ENCODE results near the gene KCNRG. TPM values are rescaled to one million over a fixed set of nuclear protein-coding genes. Genes with fewer than 3 reads are reported as not detected.

The KCNRG gene
- total and polyA plus RNA-seq, 9 of the 15 experiments (the other 6 are each of a cell fraction or from before 2014, with no cell fraction given) = 0.36 to 1.1 (median 0.53) TPM

- TF ChIP-seq, protein P1, sequence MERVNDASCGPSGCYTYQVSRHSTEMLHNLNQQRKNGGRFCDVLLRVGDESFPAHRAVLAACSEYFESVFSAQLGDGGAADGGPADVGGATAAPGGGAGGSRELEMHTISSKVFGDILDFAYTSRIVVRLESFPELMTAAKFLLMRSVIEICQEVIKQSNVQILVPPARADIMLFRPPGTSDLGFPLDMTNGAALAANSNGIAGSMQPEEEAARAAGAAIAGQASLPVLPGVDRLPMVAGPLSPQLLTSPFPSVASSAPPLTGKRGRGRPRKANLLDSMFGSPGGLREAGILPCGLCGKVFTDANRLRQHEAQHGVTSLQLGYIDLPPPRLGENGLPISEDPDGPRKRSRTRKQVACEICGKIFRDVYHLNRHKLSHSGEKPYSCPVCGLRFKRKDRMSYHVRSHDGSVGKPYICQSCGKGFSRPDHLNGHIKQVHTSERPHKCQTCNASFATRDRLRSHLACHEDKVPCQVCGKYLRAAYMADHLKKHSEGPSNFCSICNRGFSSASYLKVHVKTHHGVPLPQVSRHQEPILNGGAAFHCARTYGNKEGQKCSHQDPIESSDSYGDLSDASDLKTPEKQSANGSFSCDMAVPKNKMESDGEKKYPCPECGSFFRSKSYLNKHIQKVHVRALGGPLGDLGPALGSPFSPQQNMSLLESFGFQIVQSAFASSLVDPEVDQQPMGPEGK (CRISPR knock-in tag; IDR thresholded peaks at IDR 0.05; ENCODE audit: borderline replicate concordance) = no peak
- TF ChIP-seq, protein P2, sequence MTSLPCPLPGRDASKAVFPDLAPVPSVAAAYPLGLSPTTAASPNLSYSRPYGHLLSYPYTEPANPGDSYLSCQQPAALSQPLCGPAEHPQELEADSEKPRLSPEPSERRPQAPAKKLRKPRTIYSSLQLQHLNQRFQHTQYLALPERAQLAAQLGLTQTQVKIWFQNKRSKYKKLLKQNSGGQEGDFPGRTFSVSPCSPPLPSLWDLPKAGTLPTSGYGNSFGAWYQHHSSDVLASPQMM (CRISPR knock-in tag; IDR thresholded peaks at IDR 0.05) = no peak
- no peak for TF ChIP-seq HNRNPL (IDR thresholded peaks at IDR 0.05; ENCODE audit: low read depth, low read length)
These were observed 39.4 kb upstream of the KCNRG start (continued) for GRCh38 chr13:49975826-49976225.

GRCh38 chr13:49976314-49977258 is 38.7 kb upstream of the KCNRG start:
- H4K20me1 ChIP-seq (replicated peaks; ENCODE audit: control insufficient read depth, insufficient read depth, low read length) = no peaks in the 10 kb centered on the region
- no peak overlapping the region for H3K4me2 ChIP-seq (ENCODE audit: insufficient read depth, low read length)
- H3K36me3 ChIP-seq (ENCODE audit: control insufficient read depth, insufficient read depth, low read length) = no peaks in the 10 kb centered on the region
- BruUV-seq (replicated peaks) = no TSS peak
- intact Hi-C loops (cut with micrococcal nuclease) (loop anchor here (1.0 to 10.0 kb wide), 4 partner anchors 548 to 1094 kb away; no protein-coding TSS in a partner anchor), in situ Hi-C loops (cut with MboI) (loop anchor here (10.0 to 25.0 kb wide), 3 partner anchors 436 to 1088 kb away; no protein-coding TSS in a partner anchor)
- no peaks in the 10 kb centered on the region for H3K27me3 ChIP-seq (ENCODE audit: control insufficient read depth in 2 of 2, insufficient read depth in 2 of 2, low read length in 2 of 2)
- no peak overlapping the region for H3K27ac ChIP-seq (ENCODE audit: extremely low read depth, low read depth, low read length)
- WGBS (ENCODE audit: insufficient coverage, low coverage, missing lambda C conversion rate) = 38% methylated on average over 7 of the region's 8 CpGs
- no peak overlapping the region for H3K9ac ChIP-seq (ENCODE audit: insufficient read depth in 1 of 2, low read depth in 2 of 2, low read length in 2 of 2)
- H3K9me1 ChIP-seq (ENCODE audit: control insufficient read depth, insufficient read depth, low read length) = no peaks in the 10 kb centered on the region
- no peak overlapping the region for H2AFZ ChIP-seq (ENCODE audit: low read depth, low read length)
- no peak overlapping the region for H3K4me3 ChIP-seq
- CTCF ChIA-PET (ENCODE audit: low intra/inter-chr PET ratio) = interaction anchor here (1.4 kb wide), 1 partner anchor 936 kb away, joined by 6 read pairs; no protein-coding TSS in a partner anchor
- POLR2A ChIA-PET = interaction anchor here (0.5 to 0.6 kb wide), 2 partner anchors 10 to 104 kb away, joined by 3 to 4 read pairs; no protein-coding TSS in a partner anchor
- ATAC-seq = peak; percentile 90
- H3K4me1 ChIP-seq (replicated peaks in 1 of 2; ENCODE audit: control insufficient read depth in 2 of 2, insufficient read depth in 2 of 2, low read length in 2 of 2) = no peaks in the 10 kb centered on the region; a peak in 3 of 5 replicates
- H3K9me3 ChIP-seq (replicated peaks; ENCODE audit: control insufficient read depth, insufficient read depth, low read depth, low read length) = no peaks in the 10 kb centered on the region
- FAIRE-seq = peak; percentile 94
- peak; percentile 59 to 77 (median 62) for DNase-seq (ENCODE audit: extremely low read depth in 1 of 4, low spot score in 3 of 4)
- H3K79me2 ChIP-seq (ENCODE audit: control insufficient read depth, insufficient read depth, low read length) = no peaks in the 10 kb centered on the region
- TF ChIP-seq DEAF1 (CRISPR knock-in tag; IDR thresholded peaks at IDR 0.05) = peak; percentile 73
- 0 out of 4 replicates have a peak, but pooled peaks of 1 of the 2 experiments have one; percentile 24 for TF ChIP-seq RCOR1 (IDR thresholded peaks at IDR 0.05; ENCODE audit: borderline replicate concordance in 1 of 2, low read depth in 2 of 2, low read length in 2 of 2)
- no peak for TF ChIP-seq CBFA2T3 (IDR thresholded peaks at IDR 0.05)
